Stimulated activated CD8-positive, alpha-beta memory T cell treated with anti-CD3 and anti-CD28 coated beads, Interleukin-7, amount 100 ng/mL, for 4 hours (primary cell): ENCODE measurements around the gene PPFIA4.

Experiments
- DNase-seq, 2 donors: peaks; one replicate each; pipeline ENCODE4 v3.0.0-alpha.2; 2020; ENCODE audit warnings: low read depth in 2 of 2

The PPFIA4 gene

DNA sequence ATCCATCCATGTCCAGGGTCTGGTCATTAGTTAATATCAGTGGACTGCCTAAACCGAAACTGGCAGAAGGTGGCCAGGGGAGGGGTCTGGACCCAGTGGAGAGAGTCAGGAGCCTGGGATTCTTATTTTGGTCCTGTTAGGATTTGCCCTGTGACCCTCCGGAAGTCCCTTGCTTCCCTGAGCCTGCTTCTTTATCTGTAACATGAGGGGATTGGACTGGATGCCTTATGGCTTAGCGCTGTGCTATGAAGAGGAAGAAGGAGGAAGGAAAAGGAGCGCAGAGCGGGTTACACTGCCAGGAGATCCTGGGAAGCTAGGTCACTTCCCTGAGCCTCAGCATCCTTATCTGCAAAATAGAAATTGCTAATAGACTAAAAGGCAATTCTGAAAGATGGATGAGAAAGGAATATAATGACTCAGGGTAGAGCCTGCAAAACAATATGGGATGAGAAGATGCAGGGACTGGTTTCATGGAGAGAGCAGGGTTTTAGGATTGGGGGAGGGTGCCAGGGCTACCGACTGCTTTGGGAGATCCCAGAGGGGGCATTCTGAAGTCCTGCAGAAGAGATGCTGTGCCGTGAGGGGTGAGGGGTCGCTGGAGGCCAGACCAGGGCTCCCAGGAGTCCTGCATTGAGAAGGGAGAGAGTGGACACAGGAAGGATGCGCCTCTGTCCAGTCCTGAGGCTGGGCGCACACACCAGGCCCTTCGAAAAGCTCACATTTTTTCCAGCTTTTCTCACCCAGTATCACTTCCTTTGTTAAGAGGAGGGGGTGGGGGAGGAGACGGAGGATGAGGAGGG, 100.8 kb downstream of the PPFIA4 start:
- DNase-seq = no peak

DNA sequence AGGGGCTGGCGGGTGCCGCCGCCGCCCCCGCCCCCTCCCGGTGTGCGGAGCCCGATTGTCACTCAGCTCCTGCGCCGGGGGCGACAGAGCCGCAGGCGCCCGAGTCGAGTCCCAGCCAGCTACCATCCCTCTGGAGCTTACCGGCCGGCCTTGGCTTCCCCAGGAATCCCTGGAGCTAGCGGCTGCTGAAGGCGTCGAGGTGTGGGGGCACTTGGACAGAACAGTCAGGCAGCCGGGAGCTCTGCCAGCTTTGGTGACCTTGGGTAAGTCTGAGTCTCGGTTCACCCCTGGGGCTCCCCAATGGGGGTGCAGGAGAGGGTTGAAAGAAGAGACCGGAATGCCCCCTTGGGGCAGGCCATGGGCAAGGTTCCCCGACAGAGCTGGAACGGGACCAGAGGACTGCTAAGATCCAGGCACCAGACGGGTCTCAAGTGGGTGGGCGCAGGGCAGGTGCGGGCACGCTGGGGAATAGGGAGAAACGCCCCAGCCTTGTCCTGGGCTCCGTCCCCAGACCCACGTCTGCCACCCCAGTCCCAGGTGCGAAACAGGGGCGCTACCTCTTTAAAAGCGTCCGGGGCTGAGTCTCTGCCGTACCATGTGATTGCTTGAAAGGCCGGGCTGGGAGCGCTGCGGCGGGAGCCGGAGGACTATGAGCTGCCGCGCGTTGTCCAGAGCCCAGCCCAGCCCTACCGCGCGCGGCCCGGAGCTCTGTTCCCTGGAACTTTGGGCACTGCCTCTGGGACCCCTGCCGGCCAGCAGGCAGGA, 101.6 kb downstream of the PPFIA4 start, which contains the start of gene ADORA1:
TSS of gene ADORA1 (plus strand) at position 61 of the 765 bp plus-strand sequence. CDS start 1,116 bp downstream, outside the sequence.
- no peak for DNase-seq

DNA sequence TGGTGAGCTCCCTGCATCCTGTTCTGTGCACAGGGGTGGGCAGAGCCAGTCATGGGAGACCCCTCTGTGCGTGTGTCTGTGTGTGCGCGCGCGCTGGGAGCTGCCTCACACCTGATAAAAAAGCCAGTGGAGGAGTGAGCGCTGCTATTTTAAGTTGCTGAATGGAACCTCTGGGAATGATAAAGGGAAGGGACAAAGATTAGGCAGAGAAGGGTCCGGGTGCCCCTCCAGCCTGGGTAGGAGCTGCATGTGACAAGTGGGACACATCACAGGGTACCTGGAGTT, 102.1 kb downstream of the PPFIA4 start:
- no peak for DNase-seq
